ENCODE results near the gene FNBP1L. TPM values are rescaled to one million over a fixed set of nuclear protein-coding genes. Genes with fewer than 3 reads are reported as not detected.
A peak's percentile ranks its signal among the peaks of the same experiment; 100 is the strongest.

The FNBP1L gene
- total RNA-seq, 2 donors from 2014 or later: 48.3 to 54.4 TPM

GRCh38 chr1:93574511-93574910 is 126.6 kb downstream of the FNBP1L start:
- intact Hi-C loops (cut with DNase I): loop anchor here (10.0 kb wide), 1 partner anchor 120 kb away; no protein-coding TSS in a partner anchor
- Histone ChIP-seq H3K4me1 (peaks cover 9% of the 10 kb centered on the region), H3K27ac (peak overlapping the region; percentile 40), H3K27me3 (no peaks in the 10 kb centered on the region), H3K9me3 (no peaks in the 10 kb centered on the region), H3K36me3 (no peaks in the 10 kb centered on the region), H3K4me3 (no peak overlapping the region), H3K9ac (ENCODE audit: low read depth in 2 of 2, low read length in 2 of 2) (no peak overlapping the region)
- TF ChIP-seq CTCF (IDR thresholded peaks at IDR 0.05): no peak
- no peak for DNase-seq

GRCh38 chr1:93574991-93575390 is 127.1 kb downstream of the FNBP1L start:
- Histone ChIP-seq H3K27me3 (no peaks in the 10 kb centered on the region), H3K9me3 (no peaks in the 10 kb centered on the region), H3K36me3 (no peaks in the 10 kb centered on the region), H3K4me3 (no peak overlapping the region), H3K27ac (no peak overlapping the region), H3K9ac (ENCODE audit: low read depth in 2 of 2, low read length in 2 of 2) (no peak overlapping the region), H3K4me1 (peaks cover 10% of the 10 kb centered on the region)
- no peak for DNase-seq
- no peak for TF ChIP-seq CTCF (IDR thresholded peaks at IDR 0.05)
- intact Hi-C loops (cut with DNase I): loop anchor here (10.0 kb wide), 1 partner anchor 120 kb away; no protein-coding TSS in a partner anchor

- TF ChIP-seq CTCF (IDR thresholded peaks at IDR 0.05): no peak
- peaks cover 14% of the 10 kb centered on the region for H3K4me1 ChIP-seq
- no peak overlapping the region for H3K9ac ChIP-seq (ENCODE audit: low read depth in 2 of 2, low read length in 2 of 2)
- intact Hi-C loops (cut with DNase I): loop anchor here (10.0 kb wide), 1 partner anchor 121 kb away; no protein-coding TSS in a partner anchor
- no peak overlapping the region for H3K27ac ChIP-seq
- no peaks in the 10 kb centered on the region for H3K36me3 ChIP-seq
- H3K9me3 ChIP-seq: no peaks in the 10 kb centered on the region
- DNase-seq: no peak
- H3K4me3 ChIP-seq: no peak overlapping the region
- no peaks in the 10 kb centered on the region for H3K27me3 ChIP-seq
Observed at GRCh38 chr1:93575621-93576284, 127.8 kb downstream of the FNBP1L start.

GRCh38 chr1:93576346-93576745 is 128.4 kb downstream of the FNBP1L start:
- no peak for TF ChIP-seq CTCF (IDR thresholded peaks at IDR 0.05)
- Histone ChIP-seq H3K4me1 (peaks cover 16% of the 10 kb centered on the region), H3K4me3 (no peak overlapping the region), H3K27me3 (no peaks in the 10 kb centered on the region), H3K27ac (no peak overlapping the region), H3K9me3 (no peaks in the 10 kb centered on the region), H3K9ac (ENCODE audit: low read depth in 2 of 2, low read length in 2 of 2) (no peak overlapping the region), H3K36me3 (no peaks in the 10 kb centered on the region)
- intact Hi-C loops (cut with DNase I): loop anchor here (10.0 kb wide), 1 partner anchor 122 kb away; no protein-coding TSS in a partner anchor
- DNase-seq: no peak

- H3K4me1 ChIP-seq: peaks cover 16% of the 10 kb centered on the region
- no peak for DNase-seq
- H3K27ac ChIP-seq: no peak overlapping the region
- no peaks in the 10 kb centered on the region for H3K36me3 ChIP-seq
- no peaks in the 10 kb centered on the region for H3K9me3 ChIP-seq
- intact Hi-C loops (cut with DNase I): loop anchor here (10.0 kb wide), 1 partner anchor 122 kb away; no protein-coding TSS in a partner anchor
- no peak for TF ChIP-seq CTCF (IDR thresholded peaks at IDR 0.05)
- no peaks in the 10 kb centered on the region for H3K27me3 ChIP-seq
- H3K4me3 ChIP-seq: no peak overlapping the region
- H3K9ac ChIP-seq (ENCODE audit: low read depth in 2 of 2, low read length in 2 of 2): no peak overlapping the region
Observed at GRCh38 chr1:93576746-93577145, 128.8 kb downstream of the FNBP1L start.

Data from colonic mucosa (tissue), 4 donors.